HepG2 (cell line): ENCODE results near the gene ITPRIPL1. TPM values are rescaled to one million over a fixed set of nuclear protein-coding genes. Genes with fewer than 3 reads are reported as not detected.

ENCODE experiments used
- AHR ChIP-seq: IDR thresholded peaks from 2 replicates; pipeline ENCODE4 v1.6.1; 2018; ENCODE audit warnings: missing genetic modification reagents, missing compliant biosample characterization
- HIVEP1 ChIP-seq: sonication (generic); formaldehyde crosslinking; IDR thresholded peaks from 2 replicates; pipeline ENCODE4 v1.4.0; 2020; ENCODE audit warnings: mild to moderate bottlenecking, missing genetic modification reagents
- NFKBIZ ChIP-seq: IDR thresholded peaks from 2 replicates; pipeline ENCODE4 v1.6.1; 2018; ENCODE audit warnings: missing genetic modification reagents, missing compliant biosample characterization
- ZBTB33 ChIP-seq: sonication (generic); formaldehyde crosslinking; IDR thresholded peaks from 2 replicates; pipeline ENCODE4 v1.4.0; 2020; ENCODE audit warnings: missing genetic modification reagents
- ZFX ChIP-seq: sonication (generic); formaldehyde crosslinking; IDR thresholded peaks from 2 replicates; pipeline ENCODE4 v1.4.0; 2020; ENCODE audit warnings: mild to moderate bottlenecking, low read depth, missing genetic modification reagents, moderate library complexity
- ZNF335 ChIP-seq: sonication (generic); formaldehyde crosslinking; IDR thresholded peaks from 2 replicates; pipeline ENCODE4 v1.4.0; 2020; ENCODE audit warnings: missing genetic modification reagents
- ZNF713 ChIP-seq: sonication (generic); formaldehyde crosslinking; IDR thresholded peaks from 2 replicates; pipeline ENCODE4 v1.4.0; 2020; ENCODE audit warnings: mild to moderate bottlenecking, missing genetic modification reagents
- ZNF800 ChIP-seq: sonication (generic); formaldehyde crosslinking; IDR thresholded peaks from 2 replicates; pipeline ENCODE4 v1.4.0; 2020; ENCODE audit warnings: missing genetic modification reagents
- polyA plus RNA-seq, 8 experiments: library from polyadenylated mRNA; depleted of rRNA in 3 of 8; stranded (reverse) in 7 of 8; unstranded in 1 of 8; fragments of >200 nt; fragmentation: Illumina TruSeq in 4 of 8; extraction: Trizol in 4 of 8; gene quantifications; 2 replicates each; pipeline versions ENCODE4 v1.2.1 to v1.2.3, GENCODE V29; 2011 to 2016; ENCODE audit warnings: low read depth in 4 of 8, missing spikeins in 1 of 8, mixed read lengths in 1 of 8; ENCODE audit not compliant: insufficient read depth in 1 of 8
- total RNA-seq, 5 experiments: library from RNA; depleted of rRNA; stranded (reverse); fragments of >200 nt; fragmentation: Illumina TruSeq; extraction: Trizol; gene quantifications; 2 replicates each; pipeline ENCODE4 v1.2.3, GENCODE V29; 2016; ENCODE audit warnings: low read depth in 1 of 5
- TF ChIP-seq, protein P1 (sequence below): IDR thresholded peaks from 2 replicates; pipeline ENCODE4 v1.6.1; 2016; ENCODE audit warnings: control low read depth

The ITPRIPL1 gene
- total and polyA plus RNA-seq, 2 of the 13 experiments (the other 11 are each of a cell fraction or from before 2014, with no cell fraction given): 4.3 to 11.7 TPM

- TF ChIP-seq, protein P1, sequence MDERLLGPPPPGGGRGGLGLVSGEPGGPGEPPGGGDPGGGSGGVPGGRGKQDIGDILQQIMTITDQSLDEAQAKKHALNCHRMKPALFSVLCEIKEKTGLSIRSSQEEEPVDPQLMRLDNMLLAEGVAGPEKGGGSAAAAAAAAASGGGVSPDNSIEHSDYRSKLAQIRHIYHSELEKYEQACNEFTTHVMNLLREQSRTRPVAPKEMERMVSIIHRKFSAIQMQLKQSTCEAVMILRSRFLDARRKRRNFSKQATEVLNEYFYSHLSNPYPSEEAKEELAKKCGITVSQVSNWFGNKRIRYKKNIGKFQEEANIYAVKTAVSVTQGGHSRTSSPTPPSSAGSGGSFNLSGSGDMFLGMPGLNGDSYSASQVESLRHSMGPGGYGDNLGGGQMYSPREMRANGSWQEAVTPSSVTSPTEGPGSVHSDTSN (CRISPR knock-in tag): no peak
- no peak for TF ChIP-seq ZNF335 (CRISPR knock-in tag)
- no peak for TF ChIP-seq ZBTB33 (CRISPR knock-in tag)
- TF ChIP-seq NFKBIZ (CRISPR knock-in tag): peak; percentile 37; the same call in 1 of the 2 replicates
- TF ChIP-seq AHR: no peak
- 0 out of 2 replicates have a peak, but pooled peaks have one; percentile 33 for TF ChIP-seq ZNF713 (CRISPR knock-in tag)
- peak; percentile 39; the same call in 1 of the 2 replicates for TF ChIP-seq ZFX (CRISPR knock-in tag)
- no peak for TF ChIP-seq ZNF800 (CRISPR knock-in tag)
- no peak for TF ChIP-seq HIVEP1 (CRISPR knock-in tag)
Measured at GRCh38 chr2:96317584-96317997, 7.5 kb upstream of the ITPRIPL1 start (continued).
